Measurements from ENCODE around the gene SLC29A1.
"Not testable (repeated sequence)": the region's sequence is repeated elsewhere in the genome, so short reads cannot be mapped to it uniquely, and the experiment has no call there.

SLC29A1 gene

GRCh38 chr6:44194326-44194725, 29.1 kb upstream of the SLC29A1 start:
- DNase-seq (ENCODE audit: low spot score) = no peak

- not testable (repeated sequence) for DNase-seq (ENCODE audit: low spot score)
Observed at GRCh38 chr6:44196351-44196750, 27.0 kb upstream of the SLC29A1 start.

GRCh38 chr6:44198684-44199083, 24.7 kb upstream of the SLC29A1 start:
- no peak for DNase-seq (ENCODE audit: low spot score)

- no peak for DNase-seq (ENCODE audit: low spot score)
Observed at GRCh38 chr6:44199883-44200282, 23.5 kb upstream of the SLC29A1 start.

- no peak for DNase-seq (ENCODE audit: low spot score)
Observed at GRCh38 chr6:44201200-44201599, 22.2 kb upstream of the SLC29A1 start.

- DNase-seq (ENCODE audit: low spot score) = no peak
Observed at GRCh38 chr6:44201638-44202303, 21.6 kb upstream of the SLC29A1 start.

GRCh38 chr6:44202332-44202971, 20.9 kb upstream of the SLC29A1 start:
- no peak for DNase-seq (ENCODE audit: low spot score)

- no peak for DNase-seq (ENCODE audit: low spot score)
Observed at GRCh38 chr6:44202972-44203750, 20.2 kb upstream of the SLC29A1 start.

GRCh38 chr6:44203955-44204354, 19.4 kb upstream of the SLC29A1 start:
- no peak for DNase-seq (ENCODE audit: low spot score)

- DNase-seq (ENCODE audit: low spot score) = no peak
Observed at GRCh38 chr6:44207966-44208365, 15.4 kb upstream of the SLC29A1 start.

GRCh38 chr6:44211284-44211683, 12.1 kb upstream of the SLC29A1 start:
- no peak for DNase-seq (ENCODE audit: low spot score)

GRCh38 chr6:44214307-44214706, 9.1 kb upstream of the SLC29A1 start:
- no peak for DNase-seq (ENCODE audit: low spot score)

- DNase-seq (ENCODE audit: low spot score) = no peak
Observed at GRCh38 chr6:44216677-44217331, 6.6 kb upstream of the SLC29A1 start, which contains the start of gene MYMX. Gene MYMX, plus strand, starts transcription at chr6:44216926. Its CDS starts 546 bp downstream, at chr6:44217472.

- DNase-seq (ENCODE audit: low spot score) = no peak
Observed at GRCh38 chr6:44217332-44218143, 5.9 kb upstream of the SLC29A1 start.

- peak; percentile 70 for DNase-seq (ENCODE audit: low spot score)
Observed at GRCh38 chr6:44219053-44219814, 4.2 kb upstream of the SLC29A1 start.

GRCh38 chr6:44219815-44220784, 3.3 kb upstream of the SLC29A1 start:
- DNase-seq (ENCODE audit: low spot score) = peak; percentile 37

- DNase-seq (ENCODE audit: low spot score) = no peak
Observed at GRCh38 chr6:44220913-44221290, 2.5 kb upstream of the SLC29A1 start.

GRCh38 chr6:44221291-44221960, 2.0 kb upstream of the SLC29A1 start:
- peak; percentile 75 for DNase-seq (ENCODE audit: low spot score)

- DNase-seq (ENCODE audit: low spot score) = no peak
Observed at GRCh38 chr6:44221961-44222335, 1.4 kb upstream of the SLC29A1 start.
